GM23338 (cell line): ENCODE data around the gene WDR35. TPM values are rescaled to one million over a fixed set of nuclear protein-coding genes. Genes with fewer than 3 reads are reported as not detected.

Experiments used
- ATAC-seq: fragments of 200-7000 bp; cut with Tn5 transposase; 3 replicates; pipeline ENCODE4 v1.9.1; 2020
- DNase-seq: peaks from one replicate; pipeline ENCODE4 v3.0.0-alpha.2; 2015; ENCODE audit warnings: low spot score
- H2AFZ ChIP-seq: fragments of 200-600 bp; sonication (generic); 2 replicates; pipeline ENCODE4 v1.8.0; 2016; ENCODE audit warnings: antibody characterized with exemption, mild to moderate bottlenecking, moderate library complexity
- H3F3A ChIP-seq: fragments of 200-600 bp; sonication (generic); replicated peaks from 2 replicates; pipeline ENCODE4 v1.8.0; 2017; ENCODE audit warnings: antibody characterized with exemption, mixed run types, low read depth
- H3K27ac ChIP-seq: fragments of 200-600 bp; sonication (generic); 2 replicates; pipeline ENCODE4 v1.6.1; 2016; ENCODE audit warnings: low read depth
- H3K27me3 ChIP-seq: fragments of 200-600 bp; sonication (generic); 2 replicates; pipeline ENCODE4 v1.8.0; 2016; ENCODE audit warnings: mild to moderate bottlenecking, mixed run types, moderate library complexity; ENCODE audit not compliant: insufficient read depth
- H3K36me3 ChIP-seq: fragments of 200-600 bp; sonication (generic); 2 replicates; pipeline ENCODE4 v1.8.0; 2016; ENCODE audit warnings: mild to moderate bottlenecking; ENCODE audit not compliant: insufficient read depth
- H3K4me1 ChIP-seq: fragments of 200-600 bp; sonication (generic); 2 replicates; pipeline ENCODE4 v1.8.0; 2016; ENCODE audit warnings: mild to moderate bottlenecking, moderate library complexity; ENCODE audit not compliant: insufficient read depth
- H3K4me2 ChIP-seq: fragments of 200-600 bp; sonication (generic); 2 replicates; pipeline ENCODE4 v1.7.1; 2017; ENCODE audit warnings: mixed run types
- H3K4me3 ChIP-seq: fragments of 200-600 bp; sonication (generic); 2 replicates; pipeline ENCODE4 v1.6.1; 2016; ENCODE audit warnings: mixed run types
- H3K79me2 ChIP-seq: fragments of 200-600 bp; sonication (generic); replicated peaks from 2 replicates; pipeline ENCODE4 v1.8.0; 2017; ENCODE audit warnings: mild to moderate bottlenecking; ENCODE audit not compliant: insufficient read depth
- H3K9me2 ChIP-seq: fragments of 200-600 bp; sonication (generic); 2 replicates; pipeline ENCODE4 v1.8.0; 2017; ENCODE audit not compliant: insufficient read depth
- H4K20me1 ChIP-seq: fragments of 200-600 bp; sonication (generic); replicated peaks from 2 replicates; pipeline ENCODE4 v1.8.0; 2017; ENCODE audit warnings: mild to moderate bottlenecking; ENCODE audit not compliant: insufficient read depth
- H3K27ac Mint-ChIP-seq: 2 replicates; pipeline ENCODE4 v1.8.0; 2020; ENCODE audit warnings: inconsistent platforms, mild to moderate bottlenecking, moderate library complexity, mixed read lengths
- H3K27me3 Mint-ChIP-seq: 3 replicates; pipeline ENCODE4 v1.8.0; 2022; ENCODE audit warnings: low read depth, mild to moderate bottlenecking, moderate library complexity, mixed read lengths, inconsistent platforms; ENCODE audit not compliant: insufficient read depth, poor library complexity
- H3K36me3 Mint-ChIP-seq: 3 replicates; pipeline ENCODE4 v1.8.0; 2021; ENCODE audit warnings: low read depth, mild to moderate bottlenecking, inconsistent platforms, moderate library complexity, mixed read lengths
- H3K4me1 Mint-ChIP-seq: 3 replicates; pipeline ENCODE4 v1.8.0; 2020; ENCODE audit warnings: mild to moderate bottlenecking, inconsistent platforms, mixed read lengths
- H3K4me3 Mint-ChIP-seq: 3 replicates; pipeline ENCODE4 v1.8.0; 2021; ENCODE audit warnings: moderate library complexity, mild to moderate bottlenecking, inconsistent platforms, mixed read lengths
- H3K9me3 Mint-ChIP-seq: 3 replicates; pipeline ENCODE4 v1.8.0; 2020; ENCODE audit warnings: moderate library complexity, mild to moderate bottlenecking, inconsistent platforms, mixed read lengths
- CREB1 ChIP-seq: fragments of 250-450 bp; sonication (Bioruptor Pico); IDR thresholded peaks from 2 replicates; pipeline ENCODE4 v1.5.0; 2020; ENCODE audit warnings: low read depth, mild to moderate bottlenecking, moderate library complexity
- ETS1 ChIP-seq: IDR thresholded peaks from 2 replicates; pipeline ENCODE4 v1.6.1; 2016; ENCODE audit warnings: antibody characterized with exemption
- JUNB ChIP-seq: IDR thresholded peaks from one replicate; pipeline ENCODE4 v1.6.1; 2016; ENCODE audit warnings: antibody characterized with exemption; ENCODE audit not compliant: unreplicated experiment
- NANOG ChIP-seq: IDR thresholded peaks from 2 replicates; pipeline ENCODE4 v1.6.1; 2016; ENCODE audit warnings: antibody characterized with exemption, borderline replicate concordance
- POLR2AphosphoS5 ChIP-seq: IDR thresholded peaks from 2 replicates; pipeline ENCODE4 v1.6.1; 2016; ENCODE audit warnings: antibody characterized with exemption, low read depth
- STAT1 ChIP-seq: IDR thresholded peaks from one replicate; pipeline ENCODE4 v1.6.1; 2016; ENCODE audit warnings: antibody characterized with exemption; ENCODE audit not compliant: unreplicated experiment
- ZNF114 ChIP-seq: fragments of 250-450 bp; sonication (Bioruptor Pico); IDR thresholded peaks from 2 replicates; pipeline ENCODE4 v1.5.0; 2020; ENCODE audit warnings: mild to moderate bottlenecking, moderate library complexity
- ZNF331 ChIP-seq: fragments of 250-450 bp; sonication (Bioruptor Pico); IDR thresholded peaks from 2 replicates; pipeline ENCODE4 v1.5.0; 2020; ENCODE audit warnings: low read depth, mild to moderate bottlenecking, moderate library complexity
- ZNF462 ChIP-seq: fragments of 250-450 bp; sonication (Bioruptor Pico); IDR thresholded peaks from 2 replicates; pipeline ENCODE4 v1.5.0; 2020; ENCODE audit warnings: mild to moderate bottlenecking, moderate library complexity
- polyA plus RNA-seq: library from polyadenylated mRNA; unstranded; fragments of >200 nt; fragmentation: Nextera tagmentation; extraction: Ambion mirVana; gene quantifications from 2 replicates; pipeline ENCODE4 v1.2.1, GENCODE V29; 2016
- total RNA-seq: library from RNA; depleted of rRNA; stranded (reverse); fragments of >200 nt; shearing (Covaris generic); gene quantifications from 2 replicates; pipeline ENCODE4 v1.2.3, GENCODE V29; 2014
- TF ChIP-seq, protein P1 (sequence below): IDR thresholded peaks from one replicate; pipeline ENCODE4 v1.6.1; 2018; ENCODE audit warnings: antibody characterized with exemption; ENCODE audit not compliant: unreplicated experiment

WDR35 gene
- total and polyA plus RNA-seq, 2 experiments from 2014 or later: 5.3 to 20.0 TPM

DNA sequence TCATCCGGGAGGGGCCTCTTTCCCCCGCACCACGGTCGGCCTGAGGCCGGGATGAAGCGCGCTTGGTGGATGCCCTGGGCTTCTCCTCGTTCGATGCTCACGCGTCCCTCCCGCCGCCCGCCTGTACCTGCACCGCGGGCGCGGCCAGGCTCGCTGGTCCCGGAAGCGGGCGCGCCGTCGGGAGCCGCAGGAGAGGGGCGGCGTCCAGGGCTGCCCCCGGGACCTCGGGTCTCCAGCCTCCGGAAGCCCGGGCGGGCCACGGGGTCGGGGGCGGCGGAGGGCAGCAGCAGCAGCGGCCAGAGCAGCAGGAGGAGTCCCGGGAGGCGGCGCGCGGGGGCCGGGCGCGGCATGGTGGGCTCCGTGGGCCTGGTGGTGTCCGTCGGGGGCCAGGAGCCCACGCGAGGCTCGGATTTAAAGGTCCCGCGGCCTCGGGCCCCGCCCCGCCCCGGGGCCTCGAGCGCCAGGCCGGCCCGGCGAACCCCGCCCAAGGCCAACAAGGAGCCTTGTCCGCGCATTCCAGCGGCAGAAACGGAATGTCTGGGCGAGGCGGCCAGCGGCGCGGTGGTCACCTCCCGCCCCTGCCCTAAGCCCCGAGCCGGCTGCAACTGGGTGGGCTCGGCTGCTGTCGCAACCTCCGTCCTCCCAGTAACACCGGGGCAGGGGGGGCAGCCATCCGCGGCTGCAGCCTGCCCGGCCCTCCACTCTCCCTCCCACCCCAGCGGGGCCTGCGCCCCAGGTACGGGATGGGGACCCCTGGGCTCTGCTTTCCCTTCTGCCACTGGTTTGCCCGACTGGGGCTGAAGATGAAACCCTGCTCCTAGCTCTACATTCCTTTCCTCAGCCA lies 22.6 kb upstream of the WDR35 start, which contains the start of gene MATN3:
Gene MATN3, minus strand, starts transcription at position 387 of the 844 bp plus-strand sequence. Its CDS starts 37 bp downstream, at position 350.
- Mint-ChIP-seq H3K4me1 (peaks cover 15% of the 10 kb centered on the region), H3K36me3 (0 out of 3 replicates have a peak, but pooled peaks cover 4% of the 10 kb centered on the region), H3K27me3 (peaks cover 30% of the 10 kb centered on the region), H3K9me3 (peaks cover 9% of the 10 kb centered on the region), H3K27ac (no peak within 1 kb of the TSS), H3K4me3 (peak within 1 kb of the TSS; percentile 79)
- DNase-seq (peak; percentile 84), ATAC-seq (peak; percentile 83)
- no peaks in the 10 kb centered on the region for H3K36me3 ChIP-seq
- peak within 1 kb of the TSS; percentile 58 for H3K4me3 ChIP-seq
- peak within 1 kb of the TSS; percentile 85 for H3K4me2 ChIP-seq
- H3F3A ChIP-seq: 0 out of 2 replicates have a peak, but pooled peaks cover 3% of the 10 kb centered on the region
- H3K27me3 ChIP-seq: peaks cover 45% of the 10 kb centered on the region
- peak; percentile 57 for TF ChIP-seq POLR2AphosphoS5
- no peak for TF ChIP-seq ZNF114
- no peak within 1 kb of the TSS for H3K27ac ChIP-seq
- no peaks in the 10 kb centered on the region for H3K9me2 ChIP-seq
- H3K4me1 ChIP-seq: peaks cover 19% of the 10 kb centered on the region
- H2AFZ ChIP-seq: peak within 1 kb of the TSS; percentile 98
- H3K79me2 ChIP-seq: no peaks in the 10 kb centered on the region
- no peaks in the 10 kb centered on the region for H4K20me1 ChIP-seq

DNA sequence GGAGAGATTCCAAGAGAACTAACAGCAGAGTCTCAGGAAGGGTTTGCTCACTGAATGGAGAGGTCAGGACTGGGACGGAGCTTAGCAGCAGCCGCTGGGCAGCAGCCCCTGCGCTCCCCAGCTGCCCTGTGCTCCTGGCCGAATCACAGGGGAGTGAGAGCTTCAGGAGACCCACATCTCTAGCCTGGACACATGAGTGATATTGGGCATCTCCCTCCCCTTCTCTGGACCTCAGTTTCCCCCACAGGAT lies 22.1 kb upstream of the WDR35 start:
- DNase-seq (peak; percentile 23), ATAC-seq (peak; percentile 47)
- Mint-ChIP-seq H3K4me1 (peaks cover 15% of the 10 kb centered on the region), H3K36me3 (0 out of 3 replicates have a peak, but pooled peaks cover 4% of the 10 kb centered on the region), H3K9me3 (peaks cover 9% of the 10 kb centered on the region), H3K27me3 (peaks cover 30% of the 10 kb centered on the region), H3K27ac (no peak overlapping the region), H3K4me3 (peak overlapping the region; percentile 69)
- Histone ChIP-seq H3K79me2 (no peaks in the 10 kb centered on the region), H4K20me1 (no peaks in the 10 kb centered on the region), H3K27me3 (peaks cover 45% of the 10 kb centered on the region), H3K27ac (no peak overlapping the region), H2AFZ (peak overlapping the region; percentile 98), H3K4me1 (peaks cover 19% of the 10 kb centered on the region), H3K4me3 (peak overlapping the region; percentile 58), H3K36me3 (no peaks in the 10 kb centered on the region), H3F3A (0 out of 2 replicates have a peak, but pooled peaks cover 3% of the 10 kb centered on the region), H3K9me2 (no peaks in the 10 kb centered on the region), H3K4me2 (peak overlapping the region; percentile 85)
- TF ChIP-seq NANOG (no peak), CREB1 (no peak), ETS1 (no peak), ZNF114 (no peak), POLR2AphosphoS5 (no peak), STAT1 (no peak), ZNF462 (CRISPR knock-in tag) (no peak), ZNF331 (CRISPR knock-in tag) (no peak), JUNB (no peak)
- TF ChIP-seq, protein P1, sequence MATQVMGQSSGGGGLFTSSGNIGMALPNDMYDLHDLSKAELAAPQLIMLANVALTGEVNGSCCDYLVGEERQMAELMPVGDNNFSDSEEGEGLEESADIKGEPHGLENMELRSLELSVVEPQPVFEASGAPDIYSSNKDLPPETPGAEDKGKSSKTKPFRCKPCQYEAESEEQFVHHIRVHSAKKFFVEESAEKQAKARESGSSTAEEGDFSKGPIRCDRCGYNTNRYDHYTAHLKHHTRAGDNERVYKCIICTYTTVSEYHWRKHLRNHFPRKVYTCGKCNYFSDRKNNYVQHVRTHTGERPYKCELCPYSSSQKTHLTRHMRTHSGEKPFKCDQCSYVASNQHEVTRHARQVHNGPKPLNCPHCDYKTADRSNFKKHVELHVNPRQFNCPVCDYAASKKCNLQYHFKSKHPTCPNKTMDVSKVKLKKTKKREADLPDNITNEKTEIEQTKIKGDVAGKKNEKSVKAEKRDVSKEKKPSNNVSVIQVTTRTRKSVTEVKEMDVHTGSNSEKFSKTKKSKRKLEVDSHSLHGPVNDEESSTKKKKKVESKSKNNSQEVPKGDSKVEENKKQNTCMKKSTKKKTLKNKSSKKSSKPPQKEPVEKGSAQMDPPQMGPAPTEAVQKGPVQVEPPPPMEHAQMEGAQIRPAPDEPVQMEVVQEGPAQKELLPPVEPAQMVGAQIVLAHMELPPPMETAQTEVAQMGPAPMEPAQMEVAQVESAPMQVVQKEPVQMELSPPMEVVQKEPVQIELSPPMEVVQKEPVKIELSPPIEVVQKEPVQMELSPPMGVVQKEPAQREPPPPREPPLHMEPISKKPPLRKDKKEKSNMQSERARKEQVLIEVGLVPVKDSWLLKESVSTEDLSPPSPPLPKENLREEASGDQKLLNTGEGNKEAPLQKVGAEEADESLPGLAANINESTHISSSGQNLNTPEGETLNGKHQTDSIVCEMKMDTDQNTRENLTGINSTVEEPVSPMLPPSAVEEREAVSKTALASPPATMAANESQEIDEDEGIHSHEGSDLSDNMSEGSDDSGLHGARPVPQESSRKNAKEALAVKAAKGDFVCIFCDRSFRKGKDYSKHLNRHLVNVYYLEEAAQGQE: no peak
